Brain microvascular endothelial cell (primary cell): ENCODE measurements around the gene CTNNA3.

Experiments
- DNase-seq: peaks from one replicate; pipeline ENCODE4 v3.0.0-alpha.2; 2020
- H3K27ac ChIP-seq: fragments of 250-450 bp; sonication (Bioruptor Pico); 2 replicates; pipeline ENCODE4 v1.5.1; 2020; ENCODE audit warnings: mild to moderate bottlenecking, moderate library complexity
- H3K27me3 ChIP-seq: fragments of 250-450 bp; sonication (Bioruptor Pico); replicated peaks from 2 replicates; pipeline ENCODE4 v1.5.1; 2020; ENCODE audit warnings: mild to moderate bottlenecking
- H3K36me3 ChIP-seq: fragments of 250-450 bp; sonication (Bioruptor Pico); replicated peaks from 2 replicates; pipeline ENCODE4 v1.5.1; 2020; ENCODE audit warnings: mild to moderate bottlenecking
- H3K4me3 ChIP-seq: 2 replicates; pipeline ENCODE4 v1.5.1; 2011; ENCODE audit warnings: low read depth, mild to moderate bottlenecking, control low read depth, low read length, moderate library complexity
- in situ Hi-C: cut with HindIII; loops from 2 replicates; pipeline ENCODE4 v1.10.0; 2017; ENCODE audit warnings: low sequenced_read_pairs, low pct_ligation_motif_present
- TF ChIP-seq, protein P1 (sequence below): IDR thresholded peaks from 2 replicates; pipeline ENCODE4 v1.5.1; 2011; ENCODE audit warnings: low read depth, mild to moderate bottlenecking, moderate library complexity, low read length, control low read depth, inconsistent platforms; ENCODE audit errors: missing control alignments

Gene CTNNA3

DNA sequence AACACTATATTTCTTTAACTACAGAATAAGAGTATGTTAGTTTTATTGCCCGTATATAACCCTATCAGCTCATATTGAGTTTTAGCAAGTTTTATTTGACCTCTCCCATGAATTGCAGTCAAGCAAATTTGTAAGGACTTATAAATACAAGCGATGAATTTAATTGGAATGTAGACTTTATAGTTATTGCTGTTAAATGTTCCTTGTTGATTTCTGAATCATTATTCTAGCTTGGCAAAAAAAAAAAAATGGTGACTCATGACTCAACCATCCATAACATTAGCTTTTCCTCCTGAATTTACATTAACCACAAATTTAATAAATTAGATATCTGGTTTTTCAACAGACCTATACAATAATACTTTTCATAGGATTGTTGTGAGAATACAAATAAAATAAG, 1104.1 kb downstream of the CTNNA3 start:
- H3K36me3 ChIP-seq, result no peaks in the 10 kb centered on the region
- TF ChIP-seq, protein P1, sequence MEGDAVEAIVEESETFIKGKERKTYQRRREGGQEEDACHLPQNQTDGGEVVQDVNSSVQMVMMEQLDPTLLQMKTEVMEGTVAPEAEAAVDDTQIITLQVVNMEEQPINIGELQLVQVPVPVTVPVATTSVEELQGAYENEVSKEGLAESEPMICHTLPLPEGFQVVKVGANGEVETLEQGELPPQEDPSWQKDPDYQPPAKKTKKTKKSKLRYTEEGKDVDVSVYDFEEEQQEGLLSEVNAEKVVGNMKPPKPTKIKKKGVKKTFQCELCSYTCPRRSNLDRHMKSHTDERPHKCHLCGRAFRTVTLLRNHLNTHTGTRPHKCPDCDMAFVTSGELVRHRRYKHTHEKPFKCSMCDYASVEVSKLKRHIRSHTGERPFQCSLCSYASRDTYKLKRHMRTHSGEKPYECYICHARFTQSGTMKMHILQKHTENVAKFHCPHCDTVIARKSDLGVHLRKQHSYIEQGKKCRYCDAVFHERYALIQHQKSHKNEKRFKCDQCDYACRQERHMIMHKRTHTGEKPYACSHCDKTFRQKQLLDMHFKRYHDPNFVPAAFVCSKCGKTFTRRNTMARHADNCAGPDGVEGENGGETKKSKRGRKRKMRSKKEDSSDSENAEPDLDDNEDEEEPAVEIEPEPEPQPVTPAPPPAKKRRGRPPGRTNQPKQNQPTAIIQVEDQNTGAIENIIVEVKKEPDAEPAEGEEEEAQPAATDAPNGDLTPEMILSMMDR, result no peak
- H3K4me3 ChIP-seq, result no peak overlapping the region
- H3K27ac ChIP-seq, result no peak overlapping the region
- no peaks in the 10 kb centered on the region for H3K27me3 ChIP-seq
- in situ Hi-C loops, result no loop called here
- no peak for DNase-seq

DNA sequence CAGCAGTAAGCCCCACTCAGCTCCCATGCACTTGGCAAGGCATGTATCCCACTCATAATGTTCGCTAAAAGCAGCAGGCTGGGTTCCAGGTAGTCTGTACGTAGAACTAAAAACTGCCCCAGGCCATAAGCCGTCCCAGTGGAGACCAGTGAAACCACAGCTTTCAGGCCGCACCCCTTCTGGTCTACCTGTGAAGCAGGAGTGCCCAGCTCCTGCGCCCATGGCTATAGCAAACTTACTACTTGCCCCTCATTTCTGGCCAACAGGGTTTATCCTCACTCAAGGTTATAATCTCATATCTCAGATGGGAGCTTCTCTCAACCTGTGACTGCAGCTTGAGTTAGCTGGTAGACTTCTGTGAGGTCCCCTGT, 1108.3 kb downstream of the CTNNA3 start:
- Histone ChIP-seq H3K27ac (no peak overlapping the region), H3K27me3 (no peaks in the 10 kb centered on the region), H3K36me3 (no peaks in the 10 kb centered on the region), H3K4me3 (no peak overlapping the region)
- TF ChIP-seq, protein P1, result no peak
- DNase-seq, result no peak
- in situ Hi-C loops, result no loop called here

DNA sequence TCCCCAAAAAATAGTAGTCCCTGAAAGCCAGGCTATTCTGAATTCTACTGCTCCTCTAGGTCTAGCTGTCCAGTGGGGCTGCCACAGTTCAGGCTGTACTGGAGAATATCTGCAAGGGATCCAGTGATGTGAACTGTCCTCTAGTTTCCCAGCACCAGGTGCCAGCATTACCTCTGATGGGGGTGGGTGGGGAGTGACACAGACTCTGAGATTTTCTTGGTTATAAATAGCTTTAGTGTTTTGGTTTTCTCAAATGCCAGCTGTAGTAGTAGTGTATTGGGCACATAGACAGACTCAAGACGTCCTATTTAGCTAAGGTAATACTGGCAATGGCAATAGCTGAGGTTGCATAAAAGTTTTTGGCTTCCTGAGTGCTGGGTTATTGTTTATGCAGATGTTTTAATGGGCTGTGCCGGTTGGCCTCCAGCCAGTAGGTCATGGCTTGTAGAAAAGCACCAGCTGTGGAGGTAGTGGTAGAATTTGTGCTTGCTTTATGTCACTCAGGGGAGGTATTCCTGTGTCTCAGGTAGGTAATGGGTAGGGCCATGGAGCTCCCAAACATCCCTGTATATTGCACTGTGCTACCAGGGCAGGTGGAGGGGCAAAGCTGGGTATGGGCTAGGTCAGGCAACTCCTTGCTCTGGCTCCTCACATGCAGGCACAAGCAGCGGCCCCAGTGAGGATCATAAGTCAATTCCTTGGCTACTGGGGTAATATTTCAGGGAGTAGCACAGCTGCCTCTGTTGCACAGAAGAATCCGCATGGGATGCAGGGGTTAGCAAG, 1108.9 kb downstream of the CTNNA3 start:
- no peak for DNase-seq
- no peak overlapping the region for H3K4me3 ChIP-seq
- H3K27me3 ChIP-seq, result no peaks in the 10 kb centered on the region
- in situ Hi-C loops, result no loop called here
- H3K36me3 ChIP-seq, result no peaks in the 10 kb centered on the region
- H3K27ac ChIP-seq, result no peak overlapping the region
- TF ChIP-seq, protein P1, result no peak

DNA sequence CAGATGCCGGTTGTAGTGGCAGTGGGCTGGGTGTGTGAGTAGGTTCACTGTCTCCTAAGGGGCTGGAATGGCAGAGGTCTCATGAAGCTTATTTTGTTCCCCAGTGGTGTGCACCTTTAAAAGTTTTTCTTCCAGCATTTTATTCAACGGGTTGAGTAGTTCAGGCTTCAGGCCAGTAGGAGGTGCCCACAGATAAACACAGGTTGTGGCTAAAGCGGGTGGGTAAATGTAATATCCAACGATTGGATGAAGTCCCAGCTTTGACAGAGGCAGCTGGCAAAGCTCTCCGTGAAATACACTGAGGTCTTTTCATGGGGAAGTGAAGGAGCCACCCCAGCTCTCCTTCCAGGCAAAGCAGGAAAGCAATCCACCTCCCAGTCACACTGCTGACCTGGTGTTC, 1109.9 kb downstream of the CTNNA3 start:
- H3K4me3 ChIP-seq, result no peak overlapping the region
- no peak overlapping the region for H3K27ac ChIP-seq
- TF ChIP-seq, protein P1, result peak; percentile 59
- H3K27me3 ChIP-seq, result no peaks in the 10 kb centered on the region
- in situ Hi-C loops, result no loop called here
- peak; percentile 16 for DNase-seq
- no peaks in the 10 kb centered on the region for H3K36me3 ChIP-seq

DNA sequence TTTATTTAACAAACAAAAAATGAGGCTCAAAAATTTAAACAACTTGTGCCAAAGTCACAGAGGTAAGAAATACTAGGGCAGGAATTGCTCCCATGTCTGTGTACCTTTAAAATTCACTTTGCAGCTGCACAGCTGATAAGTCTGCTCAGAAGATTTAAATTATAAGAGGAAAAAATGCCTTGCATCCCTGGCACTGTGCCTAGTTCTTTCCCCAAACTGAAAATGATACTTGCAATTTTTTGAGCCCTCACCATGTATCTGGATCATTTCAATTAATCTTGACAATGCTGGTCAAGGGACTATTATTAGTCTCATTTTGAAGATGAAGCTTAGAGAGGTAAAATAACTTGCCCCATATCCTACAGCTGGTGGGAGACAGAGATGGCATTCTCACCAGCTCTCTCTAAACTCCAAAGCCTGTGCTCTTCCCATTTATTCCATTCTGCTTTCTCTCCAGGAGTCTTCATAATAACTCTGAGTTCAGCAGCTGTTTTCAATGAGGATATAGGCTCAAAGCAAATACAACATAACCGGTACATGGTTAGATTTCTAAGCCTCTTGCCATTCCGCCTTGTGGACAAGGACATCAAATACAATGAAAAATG, 1120.6 kb downstream of the CTNNA3 start:
- Histone ChIP-seq H3K27ac (no peak overlapping the region), H3K4me3 (no peak overlapping the region), H3K27me3 (no peaks in the 10 kb centered on the region), H3K36me3 (no peaks in the 10 kb centered on the region)
- TF ChIP-seq, protein P1, result no peak
- DNase-seq, result no peak
- in situ Hi-C loops, result no loop called here
